Measurements from ENCODE around the gene POPDC3.
A peak's percentile ranks its signal among the peaks of the same experiment; 100 is the strongest.

Gene POPDC3

GRCh38 chr6:105211831-105212230 lies 32.0 kb upstream of the POPDC3 start:
- Histone ChIP-seq H3K4me2 (ENCODE audit: low read length) (no peak overlapping the region), H3K9me3 (replicated peaks; ENCODE audit: low read length) (no peaks in the 10 kb centered on the region), H3K27me3 (ENCODE audit: control insufficient read depth, insufficient read depth, low read length) (no peaks in the 10 kb centered on the region), H3K4me1 (ENCODE audit: control insufficient read depth, insufficient read depth, low read length) (peaks cover 45% of the 10 kb centered on the region), H3K36me3 (ENCODE audit: insufficient read depth, low read length) (no peaks in the 10 kb centered on the region), H3K4me3 (ENCODE audit: low read length) (no peak overlapping the region), H3K9ac (ENCODE audit: low read depth, low read length) (no peak overlapping the region)

GRCh38 chr6:105210932-105211531 lies 31.2 kb upstream of the POPDC3 start:
- no peaks in the 10 kb centered on the region for H3K36me3 ChIP-seq (ENCODE audit: insufficient read depth, low read length)
- H3K4me3 ChIP-seq (ENCODE audit: low read length): no peak overlapping the region
- H3K9me3 ChIP-seq (replicated peaks; ENCODE audit: low read length): no peaks in the 10 kb centered on the region
- H3K4me1 ChIP-seq (ENCODE audit: control insufficient read depth, insufficient read depth, low read length): peaks cover 45% of the 10 kb centered on the region
- no peaks in the 10 kb centered on the region for H3K27me3 ChIP-seq (ENCODE audit: control insufficient read depth, insufficient read depth, low read length)
- H3K4me2 ChIP-seq (ENCODE audit: low read length): no peak overlapping the region
- no peak overlapping the region for H3K9ac ChIP-seq (ENCODE audit: low read depth, low read length)

GRCh38 chr6:105209950-105210706 lies 30.3 kb upstream of the POPDC3 start:
- Histone ChIP-seq H3K4me2 (ENCODE audit: low read length) (peak overlapping the region; percentile 58), H3K9ac (ENCODE audit: low read depth, low read length) (peak overlapping the region; percentile 38), H3K9me3 (replicated peaks; ENCODE audit: low read length) (no peaks in the 10 kb centered on the region), H3K27me3 (ENCODE audit: control insufficient read depth, insufficient read depth, low read length) (no peaks in the 10 kb centered on the region), H3K36me3 (ENCODE audit: insufficient read depth, low read length) (no peaks in the 10 kb centered on the region), H3K4me1 (ENCODE audit: control insufficient read depth, insufficient read depth, low read length) (peaks cover 45% of the 10 kb centered on the region), H3K4me3 (ENCODE audit: low read length) (peak overlapping the region; percentile 37)

- Histone ChIP-seq H3K36me3 (ENCODE audit: insufficient read depth, low read length) (no peaks in the 10 kb centered on the region), H3K4me1 (ENCODE audit: control insufficient read depth, insufficient read depth, low read length) (peaks cover 45% of the 10 kb centered on the region), H3K4me2 (ENCODE audit: low read length) (no peak overlapping the region), H3K9me3 (replicated peaks; ENCODE audit: low read length) (no peaks in the 10 kb centered on the region), H3K27me3 (ENCODE audit: control insufficient read depth, insufficient read depth, low read length) (no peaks in the 10 kb centered on the region), H3K4me3 (ENCODE audit: low read length) (no peak overlapping the region), H3K9ac (ENCODE audit: low read depth, low read length) (no peak overlapping the region)
These were observed 27.9 kb upstream of the POPDC3 start for GRCh38 chr6:105207524-105208269.

GRCh38 chr6:105204768-105205167 lies 25.0 kb upstream of the POPDC3 start:
- H3K4me2 ChIP-seq (ENCODE audit: low read length): no peak overlapping the region

GRCh38 chr6:105204331-105204730 lies 24.5 kb upstream of the POPDC3 start:
- H3K4me3 ChIP-seq (ENCODE audit: low read length): no peak overlapping the region
- H3K36me3 ChIP-seq (ENCODE audit: insufficient read depth, low read length): no peaks in the 10 kb centered on the region
- no peaks in the 10 kb centered on the region for H3K27me3 ChIP-seq (ENCODE audit: control insufficient read depth, insufficient read depth, low read length)
- no peaks in the 10 kb centered on the region for H3K9me3 ChIP-seq (replicated peaks; ENCODE audit: low read length)
- no peak overlapping the region for H3K9ac ChIP-seq (ENCODE audit: low read depth, low read length)
- peaks cover 22% of the 10 kb centered on the region for H3K4me1 ChIP-seq (ENCODE audit: control insufficient read depth, insufficient read depth, low read length)
- H3K4me2 ChIP-seq (ENCODE audit: low read length): no peak overlapping the region

More at GRCh38 chr6:105204768-105205167, 25.0 kb upstream of the POPDC3 start:
- no peaks in the 10 kb centered on the region for H3K27me3 ChIP-seq (ENCODE audit: control insufficient read depth, insufficient read depth, low read length)
- no peak overlapping the region for H3K9ac ChIP-seq (ENCODE audit: low read depth, low read length)
- H3K4me1 ChIP-seq (ENCODE audit: control insufficient read depth, insufficient read depth, low read length): peaks cover 22% of the 10 kb centered on the region
- H3K4me3 ChIP-seq (ENCODE audit: low read length): no peak overlapping the region
- H3K36me3 ChIP-seq (ENCODE audit: insufficient read depth, low read length): no peaks in the 10 kb centered on the region
- H3K9me3 ChIP-seq (replicated peaks; ENCODE audit: low read length): no peaks in the 10 kb centered on the region

GRCh38 chr6:105202486-105202885 lies 22.7 kb upstream of the POPDC3 start:
- peaks cover 13% of the 10 kb centered on the region for H3K4me1 ChIP-seq (ENCODE audit: control insufficient read depth, insufficient read depth, low read length)
- no peaks in the 10 kb centered on the region for H3K9me3 ChIP-seq (replicated peaks; ENCODE audit: low read length)
- no peak overlapping the region for H3K4me2 ChIP-seq (ENCODE audit: low read length)
- no peak overlapping the region for H3K4me3 ChIP-seq (ENCODE audit: low read length)
- no peaks in the 10 kb centered on the region for H3K27me3 ChIP-seq (ENCODE audit: control insufficient read depth, insufficient read depth, low read length)
- no peak overlapping the region for H3K9ac ChIP-seq (ENCODE audit: low read depth, low read length)
- no peaks in the 10 kb centered on the region for H3K36me3 ChIP-seq (ENCODE audit: insufficient read depth, low read length)

- H3K4me3 ChIP-seq (ENCODE audit: low read length): no peak overlapping the region
- no peaks in the 10 kb centered on the region for H3K36me3 ChIP-seq (ENCODE audit: insufficient read depth, low read length)
- H3K4me2 ChIP-seq (ENCODE audit: low read length): peak overlapping the region; percentile 32
- H3K27me3 ChIP-seq (ENCODE audit: control insufficient read depth, insufficient read depth, low read length): no peaks in the 10 kb centered on the region
- peaks cover 12% of the 10 kb centered on the region for H3K4me1 ChIP-seq (ENCODE audit: control insufficient read depth, insufficient read depth, low read length)
- no peak overlapping the region for H3K9ac ChIP-seq (ENCODE audit: low read depth, low read length)
- no peaks in the 10 kb centered on the region for H3K9me3 ChIP-seq (replicated peaks; ENCODE audit: low read length)
These were observed 20.4 kb upstream of the POPDC3 start for GRCh38 chr6:105200133-105200730.

GRCh38 chr6:105199711-105200110 lies 19.9 kb upstream of the POPDC3 start:
- no peaks in the 10 kb centered on the region for H3K27me3 ChIP-seq (ENCODE audit: control insufficient read depth, insufficient read depth, low read length)
- H3K4me3 ChIP-seq (ENCODE audit: low read length): no peak overlapping the region
- peak overlapping the region; percentile 32 for H3K4me2 ChIP-seq (ENCODE audit: low read length)
- H3K9me3 ChIP-seq (replicated peaks; ENCODE audit: low read length): no peaks in the 10 kb centered on the region
- no peak overlapping the region for H3K9ac ChIP-seq (ENCODE audit: low read depth, low read length)
- H3K36me3 ChIP-seq (ENCODE audit: insufficient read depth, low read length): no peaks in the 10 kb centered on the region
- peaks cover 12% of the 10 kb centered on the region for H3K4me1 ChIP-seq (ENCODE audit: control insufficient read depth, insufficient read depth, low read length)

- Histone ChIP-seq H3K36me3 (ENCODE audit: insufficient read depth, low read length) (no peaks in the 10 kb centered on the region), H3K9me3 (replicated peaks; ENCODE audit: low read length) (no peaks in the 10 kb centered on the region), H3K4me2 (ENCODE audit: low read length) (no peak overlapping the region), H3K4me1 (ENCODE audit: control insufficient read depth, insufficient read depth, low read length) (peaks cover 45% of the 10 kb centered on the region), H3K27me3 (ENCODE audit: control insufficient read depth, insufficient read depth, low read length) (no peaks in the 10 kb centered on the region), H3K9ac (ENCODE audit: low read depth, low read length) (no peak overlapping the region), H3K4me3 (ENCODE audit: low read length) (no peak overlapping the region)
These were observed 16.3 kb upstream of the POPDC3 start for GRCh38 chr6:105196076-105196475.

- Histone ChIP-seq H3K4me3 (ENCODE audit: low read length) (no peak overlapping the region), H3K4me1 (ENCODE audit: control insufficient read depth, insufficient read depth, low read length) (peaks cover 43% of the 10 kb centered on the region), H3K9ac (ENCODE audit: low read depth, low read length) (no peak overlapping the region), H3K4me2 (ENCODE audit: low read length) (no peak overlapping the region), H3K27me3 (ENCODE audit: control insufficient read depth, insufficient read depth, low read length) (no peaks in the 10 kb centered on the region), H3K9me3 (replicated peaks; ENCODE audit: low read length) (no peaks in the 10 kb centered on the region), H3K36me3 (ENCODE audit: insufficient read depth, low read length) (no peaks in the 10 kb centered on the region)
These were observed 14.8 kb upstream of the POPDC3 start for GRCh38 chr6:105194591-105194990.
